Measurements from ENCODE around the gene CCDC13.

CCDC13 gene

GRCh38 chr3:42749753-42750231 is 23.3 kb downstream of the CCDC13 start:
- TF ChIP-seq, protein P1, sequence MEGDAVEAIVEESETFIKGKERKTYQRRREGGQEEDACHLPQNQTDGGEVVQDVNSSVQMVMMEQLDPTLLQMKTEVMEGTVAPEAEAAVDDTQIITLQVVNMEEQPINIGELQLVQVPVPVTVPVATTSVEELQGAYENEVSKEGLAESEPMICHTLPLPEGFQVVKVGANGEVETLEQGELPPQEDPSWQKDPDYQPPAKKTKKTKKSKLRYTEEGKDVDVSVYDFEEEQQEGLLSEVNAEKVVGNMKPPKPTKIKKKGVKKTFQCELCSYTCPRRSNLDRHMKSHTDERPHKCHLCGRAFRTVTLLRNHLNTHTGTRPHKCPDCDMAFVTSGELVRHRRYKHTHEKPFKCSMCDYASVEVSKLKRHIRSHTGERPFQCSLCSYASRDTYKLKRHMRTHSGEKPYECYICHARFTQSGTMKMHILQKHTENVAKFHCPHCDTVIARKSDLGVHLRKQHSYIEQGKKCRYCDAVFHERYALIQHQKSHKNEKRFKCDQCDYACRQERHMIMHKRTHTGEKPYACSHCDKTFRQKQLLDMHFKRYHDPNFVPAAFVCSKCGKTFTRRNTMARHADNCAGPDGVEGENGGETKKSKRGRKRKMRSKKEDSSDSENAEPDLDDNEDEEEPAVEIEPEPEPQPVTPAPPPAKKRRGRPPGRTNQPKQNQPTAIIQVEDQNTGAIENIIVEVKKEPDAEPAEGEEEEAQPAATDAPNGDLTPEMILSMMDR (IDR thresholded peaks at IDR 0.05; ENCODE audit: extremely low read depth, missing control alignments) = peak; percentile 18
- DNase-seq (ENCODE audit: low spot score) = peak; percentile 32

GRCh38 chr3:42749025-42749752 is 23.9 kb downstream of the CCDC13 start:
- TF ChIP-seq, protein P1 (IDR thresholded peaks at IDR 0.05; ENCODE audit: extremely low read depth, missing control alignments) = no peak
- DNase-seq (ENCODE audit: low spot score) = no peak

DNA sequence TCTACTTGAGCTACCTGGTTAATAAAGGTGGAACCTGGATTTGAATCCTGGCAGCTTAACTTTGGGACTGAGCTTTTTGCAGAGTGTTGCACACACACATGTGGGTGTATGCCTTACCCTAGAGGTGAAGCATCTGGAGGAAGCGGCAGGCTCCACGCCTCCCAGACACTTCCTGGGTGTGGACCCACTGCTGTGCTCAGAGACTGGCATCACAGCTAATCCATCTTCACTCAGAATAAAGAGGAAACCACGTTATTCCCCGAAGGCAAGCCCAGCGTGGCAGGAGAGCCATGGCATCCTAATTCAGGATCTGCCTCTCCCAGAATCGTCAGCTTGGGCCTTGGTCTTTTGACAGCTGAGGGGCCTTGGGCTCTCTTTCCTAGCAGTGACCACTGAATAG is 25.5 kb downstream of the CCDC13 start:
- TF ChIP-seq, protein P1 (IDR thresholded peaks at IDR 0.05; ENCODE audit: extremely low read depth, missing control alignments) = no peak
- no peak for DNase-seq (ENCODE audit: low spot score)

DNA sequence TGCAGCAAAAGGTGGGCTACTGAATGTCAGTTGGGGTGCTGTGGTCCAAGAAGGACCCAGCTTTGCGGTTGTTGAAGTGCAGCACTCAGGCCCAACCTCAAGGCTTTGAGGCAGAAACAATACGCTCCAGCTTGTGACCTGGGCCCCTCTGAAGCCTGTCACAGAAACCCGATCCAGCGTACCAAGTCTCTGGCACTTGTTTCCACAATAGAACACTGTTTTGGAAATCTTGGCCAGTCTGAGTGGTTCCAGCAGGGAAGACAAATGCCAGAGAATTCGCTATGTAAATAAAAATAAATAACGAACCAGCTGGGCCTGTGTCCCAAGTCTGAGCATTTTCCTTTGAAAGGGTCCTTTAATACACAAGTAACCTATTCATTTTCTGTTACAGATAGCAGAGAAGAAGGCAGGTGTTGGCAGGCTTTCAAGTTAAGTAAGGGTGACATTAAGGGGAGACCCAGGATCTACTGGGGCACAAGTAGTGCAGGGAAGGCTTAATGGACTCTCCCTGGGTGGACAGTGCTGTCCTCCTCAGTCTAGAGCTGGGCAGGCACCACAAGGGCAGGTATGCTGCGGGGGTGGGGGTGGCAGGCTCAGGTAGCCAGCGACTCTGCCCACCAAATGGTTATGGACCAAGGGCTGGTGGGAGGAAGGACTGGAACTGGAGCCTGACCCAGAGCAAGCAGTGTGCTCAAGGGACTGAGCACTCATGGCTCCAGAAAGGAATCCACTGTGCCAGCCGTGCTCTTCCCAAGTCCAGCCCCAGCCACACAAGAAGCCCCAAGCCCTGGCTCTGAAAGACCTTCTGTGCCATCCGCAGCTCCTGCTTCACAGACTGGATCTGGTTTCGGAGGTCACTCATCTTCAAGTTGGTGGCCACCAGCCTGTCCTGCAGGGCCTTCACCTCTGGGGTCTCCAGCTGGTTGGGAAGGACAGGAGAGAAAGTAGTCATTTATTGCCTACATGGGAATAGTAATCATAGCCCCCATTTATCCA is 26.3 kb downstream of the CCDC13 start:
- TF ChIP-seq, protein P1 (IDR thresholded peaks at IDR 0.05; ENCODE audit: extremely low read depth, missing control alignments) = no peak
- DNase-seq (ENCODE audit: low spot score) = no peak

- no peak for DNase-seq (ENCODE audit: low spot score)
- TF ChIP-seq, protein P1 (IDR thresholded peaks at IDR 0.05; ENCODE audit: extremely low read depth, missing control alignments) = no peak
These were observed 27.1 kb downstream of the CCDC13 start for GRCh38 chr3:42745776-42746454.

- no peak for DNase-seq (ENCODE audit: low spot score)
- TF ChIP-seq, protein P1 (IDR thresholded peaks at IDR 0.05; ENCODE audit: extremely low read depth, missing control alignments) = no peak
These were observed 27.7 kb downstream of the CCDC13 start for GRCh38 chr3:42745291-42745745.

Measured in GM20000 (cell line).